K562 (cell line): ENCODE results near the gene DNAJB1. TPM values are rescaled to one million over a fixed set of nuclear protein-coding genes. Genes with fewer than 3 reads are reported as not detected.

ENCODE experiments used
- BCL6 ChIP-seq: fragments of 250-450 bp; sonication (Bioruptor Pico); IDR thresholded peaks from 2 replicates; pipeline ENCODE4 v1.4.0; 2020
- CXXC5 ChIP-seq: fragments of 250-450 bp; sonication (Bioruptor Pico); IDR thresholded peaks from 2 replicates; pipeline ENCODE4 v1.8.0; 2022; ENCODE audit warnings: inconsistent platforms, mild to moderate bottlenecking, moderate library complexity
- FOXM1 ChIP-seq, 2 experiments: fragments of 450-650 bp in 1 of 2; sonication (generic) in 1 of 2; formaldehyde crosslinking in 1 of 2; IDR thresholded peaks; 2 replicates each; pipeline versions ENCODE4 v1.6.1 to v1.9.0; 2017 to 2022; ENCODE audit warnings: low read depth in 2 of 2, mild to moderate bottlenecking in 2 of 2, missing genetic modification reagents in 1 of 2, moderate library complexity in 1 of 2
- GABPB1 ChIP-seq: sonication (generic); formaldehyde crosslinking; IDR thresholded peaks from 2 replicates; pipeline ENCODE4 v1.8.0; 2022; ENCODE audit warnings: mild to moderate bottlenecking, missing genetic modification reagents
- IRF2 ChIP-seq: sonication (generic); formaldehyde crosslinking; IDR thresholded peaks from 2 replicates; pipeline ENCODE4 v1.8.1; 2022; ENCODE audit warnings: mild to moderate bottlenecking, missing genetic modification reagents
- KDM4B ChIP-seq, 2 experiments: fragments of 450-650 bp in 1 of 2; sonication (generic) in 1 of 2; IDR thresholded peaks; 2 replicates each; pipeline ENCODE4 v1.6.1; 2016 to 2017; ENCODE audit warnings: borderline replicate concordance in 2 of 2, antibody characterized with exemption in 1 of 2, low read depth in 1 of 2, mild to moderate bottlenecking in 1 of 2
- MXI1 ChIP-seq: IDR thresholded peaks from 2 replicates; pipeline ENCODE4 v1.6.1; 2011; ENCODE audit warnings: low read depth, mild to moderate bottlenecking, improper control_type of control experiment, low read length
- NR2C2 ChIP-seq, 2 experiments: fragments of 200-800 bp in 1 of 2; sonication (Bioruptor generic) in 1 of 2; sonication (generic) in 1 of 2; formaldehyde crosslinking in 1 of 2; IDR thresholded peaks; 2 replicates each; pipeline versions ENCODE4 v1.6.1 to v1.8.0; 2016 to 2022; ENCODE audit warnings: mild to moderate bottlenecking in 1 of 2, missing compliant biosample characterization in 1 of 2, missing genetic modification characterization in 1 of 2, missing genetic modification reagents in 1 of 2
- NRF1 ChIP-seq, 2 experiments: fragments of 450-650 bp; IDR thresholded peaks in 1 of 2; conservative IDR thresholded peaks in 1 of 2; 2 replicates each; pipeline ENCODE4 v1.6.1; 2014; ENCODE audit warnings: mild to moderate bottlenecking in 2 of 2
- POLR2G ChIP-seq: fragments of 200-400 bp; formaldehyde crosslinking; IDR thresholded peaks from 2 replicates; pipeline ENCODE4 v1.6.1; 2017; ENCODE audit warnings: low read depth, mild to moderate bottlenecking, antibody characterized with exemption, low read length, moderate library complexity
- SMAD3 ChIP-seq: fragments of 450-650 bp; formaldehyde crosslinking; conservative IDR thresholded peaks from 2 replicates; pipeline ENCODE4 v1.4.0; 2020; ENCODE audit warnings: mild to moderate bottlenecking
- TBP ChIP-seq: optimal IDR thresholded peaks from 2 replicates; pipeline ENCODE3; 2011; ENCODE audit warnings: low read depth, low read length, improper control_type of control experiment
- TEAD1 ChIP-seq, 2 experiments: fragments of 450-650 bp in 1 of 2; sonication (generic) in 1 of 2; formaldehyde crosslinking; IDR thresholded peaks; 2 replicates each; pipeline versions ENCODE4 v1.4.0 to v1.8.0; 2020 to 2022; ENCODE audit warnings: mild to moderate bottlenecking in 2 of 2, missing genetic modification reagents in 1 of 2
- ZZZ3 ChIP-seq: fragments of 450-650 bp; IDR thresholded peaks from 2 replicates; pipeline ENCODE4 v1.6.1; 2016; ENCODE audit warnings: antibody characterized with exemption, mild to moderate bottlenecking, moderate library complexity
- polyA plus RNA-seq, 8 experiments: library from polyadenylated mRNA; depleted of rRNA in 4 of 8; stranded (reverse) in 5 of 8; unstranded in 3 of 8; fragments of >200 nt; fragmentation: Nextera tagmentation in 2 of 8; fragmentation: Illumina TruSeq in 1 of 8; extraction: Ambion mirVana in 2 of 8; extraction: Trizol in 1 of 8; gene quantifications; 2 replicates each; pipeline versions ENCODE4 v1.2.1 to v1.2.3, GENCODE V29; 2011 to 2014; ENCODE audit warnings: inconsistent platforms in 1 of 8, missing spikeins in 1 of 8
- total RNA-seq, 7 experiments: library from RNA; depleted of rRNA in 6 of 7; stranded (reverse); fragments of >200 nt in 6 of 7; fragmentation: Illumina TruSeq in 2 of 7; extraction: Trizol in 2 of 7; gene quantifications; 2 replicates each; pipeline versions ENCODE4 v1.2.1 to v1.2.3, GENCODE V29; 2011 to 2021; ENCODE audit warnings: low replicate concordance in 1 of 7
- TF ChIP-seq, protein P1 (sequence below): fragments of 250-450 bp; sonication (Bioruptor Pico); IDR thresholded peaks from 2 replicates; pipeline ENCODE4 v1.8.0; 2021; ENCODE audit warnings: moderate library complexity, mild to moderate bottlenecking, inconsistent platforms
- TF ChIP-seq, protein P2 (sequence below): fragments of 450-650 bp; IDR thresholded peaks from 2 replicates; pipeline ENCODE4 v1.6.1; 2016
- TF ChIP-seq, protein P3 (sequence below): fragments of 450-650 bp; formaldehyde crosslinking; IDR thresholded peaks from 2 replicates; pipeline ENCODE4 v1.4.0; 2022; ENCODE audit warnings: missing genetic modification characterization
- TF ChIP-seq, protein P4 (sequence below): IDR thresholded peaks from 2 replicates; pipeline ENCODE4 v1.6.1; 2016; ENCODE audit warnings: missing genetic modification characterization, missing compliant biosample characterization

The DNAJB1 gene
- total and polyA plus RNA-seq, 9 of the 15 experiments (the other 6 are each of a cell fraction or from before 2014, with no cell fraction given), result 13.2 to 113 (median 62.1) TPM

DNA sequence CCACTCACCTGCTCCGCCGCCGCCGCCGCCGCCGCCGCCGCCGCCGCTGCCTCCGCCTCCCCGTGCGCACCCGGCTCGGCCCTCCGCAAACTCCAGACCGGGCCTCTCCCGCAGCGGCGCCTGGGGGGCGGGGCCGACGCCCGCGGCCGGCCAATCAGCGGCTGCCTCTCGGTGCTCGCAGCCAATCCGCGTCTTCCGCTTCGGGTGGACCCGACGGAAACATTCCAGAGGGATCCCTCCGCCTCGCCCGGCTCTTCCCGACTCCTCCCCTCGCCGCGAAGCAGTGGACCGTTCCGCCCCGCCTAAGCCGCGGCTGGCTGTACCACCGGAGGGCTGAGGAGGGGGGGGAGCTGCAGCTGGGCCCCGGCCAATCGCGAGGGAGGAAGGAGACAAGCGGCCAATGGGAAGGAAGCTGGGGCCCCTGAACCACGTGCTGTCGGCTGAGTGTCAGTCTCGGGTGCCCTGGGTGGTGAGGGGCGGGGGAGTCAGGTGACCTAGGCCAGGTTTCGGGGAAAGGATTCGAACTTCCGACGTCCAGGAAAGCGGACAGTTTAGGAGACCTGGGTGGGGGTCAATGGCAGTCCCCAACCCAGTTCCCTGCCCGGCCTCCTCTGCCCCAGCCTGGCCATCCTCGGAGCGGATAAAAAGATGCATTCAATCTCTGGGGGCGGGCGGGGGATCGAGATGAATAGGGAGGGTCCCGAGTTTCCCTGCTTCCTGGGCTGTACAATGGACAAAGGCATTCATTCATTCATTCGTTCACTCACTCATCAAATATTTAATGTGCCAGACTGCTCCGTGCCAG is 22.0 kb downstream of the DNAJB1 start, which contains the start of gene GIPC1 (continued):
- TF ChIP-seq, protein P1, sequence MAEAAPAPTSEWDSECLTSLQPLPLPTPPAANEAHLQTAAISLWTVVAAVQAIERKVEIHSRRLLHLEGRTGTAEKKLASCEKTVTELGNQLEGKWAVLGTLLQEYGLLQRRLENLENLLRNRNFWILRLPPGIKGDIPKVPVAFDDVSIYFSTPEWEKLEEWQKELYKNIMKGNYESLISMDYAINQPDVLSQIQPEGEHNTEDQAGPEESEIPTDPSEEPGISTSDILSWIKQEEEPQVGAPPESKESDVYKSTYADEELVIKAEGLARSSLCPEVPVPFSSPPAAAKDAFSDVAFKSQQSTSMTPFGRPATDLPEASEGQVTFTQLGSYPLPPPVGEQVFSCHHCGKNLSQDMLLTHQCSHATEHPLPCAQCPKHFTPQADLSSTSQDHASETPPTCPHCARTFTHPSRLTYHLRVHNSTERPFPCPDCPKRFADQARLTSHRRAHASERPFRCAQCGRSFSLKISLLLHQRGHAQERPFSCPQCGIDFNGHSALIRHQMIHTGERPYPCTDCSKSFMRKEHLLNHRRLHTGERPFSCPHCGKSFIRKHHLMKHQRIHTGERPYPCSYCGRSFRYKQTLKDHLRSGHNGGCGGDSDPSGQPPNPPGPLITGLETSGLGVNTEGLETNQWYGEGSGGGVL (CRISPR knock-in tag), result no peak
- TF ChIP-seq, protein P2, sequence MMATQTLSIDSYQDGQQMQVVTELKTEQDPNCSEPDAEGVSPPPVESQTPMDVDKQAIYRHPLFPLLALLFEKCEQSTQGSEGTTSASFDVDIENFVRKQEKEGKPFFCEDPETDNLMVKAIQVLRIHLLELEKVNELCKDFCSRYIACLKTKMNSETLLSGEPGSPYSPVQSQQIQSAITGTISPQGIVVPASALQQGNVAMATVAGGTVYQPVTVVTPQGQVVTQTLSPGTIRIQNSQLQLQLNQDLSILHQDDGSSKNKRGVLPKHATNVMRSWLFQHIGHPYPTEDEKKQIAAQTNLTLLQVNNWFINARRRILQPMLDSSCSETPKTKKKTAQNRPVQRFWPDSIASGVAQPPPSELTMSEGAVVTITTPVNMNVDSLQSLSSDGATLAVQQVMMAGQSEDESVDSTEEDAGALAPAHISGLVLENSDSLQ, result peak; percentile 94
- peak; percentile 77 for TF ChIP-seq POLR2G
- TF ChIP-seq SMAD3 (CRISPR knock-in tag), result no peak
- TF ChIP-seq GABPB1 (CRISPR knock-in tag), result peak; percentile 79
- TF ChIP-seq TBP, result peak; percentile 32
- TF ChIP-seq NR2C2 (CRISPR knock-in tag; IDR thresholded peaks at IDR 0.05), result no peak
- peak; percentile 54; the same call in 1 of the 2 replicates for TF ChIP-seq NR2C2 (tag; IDR thresholded peaks at IDR 0.05)
- TF ChIP-seq MXI1, result 0 out of 2 replicates have a peak, but pooled peaks have one; percentile 11
- peak; percentile 94 for TF ChIP-seq CXXC5 (CRISPR knock-in tag)
- TF ChIP-seq, protein P3, sequence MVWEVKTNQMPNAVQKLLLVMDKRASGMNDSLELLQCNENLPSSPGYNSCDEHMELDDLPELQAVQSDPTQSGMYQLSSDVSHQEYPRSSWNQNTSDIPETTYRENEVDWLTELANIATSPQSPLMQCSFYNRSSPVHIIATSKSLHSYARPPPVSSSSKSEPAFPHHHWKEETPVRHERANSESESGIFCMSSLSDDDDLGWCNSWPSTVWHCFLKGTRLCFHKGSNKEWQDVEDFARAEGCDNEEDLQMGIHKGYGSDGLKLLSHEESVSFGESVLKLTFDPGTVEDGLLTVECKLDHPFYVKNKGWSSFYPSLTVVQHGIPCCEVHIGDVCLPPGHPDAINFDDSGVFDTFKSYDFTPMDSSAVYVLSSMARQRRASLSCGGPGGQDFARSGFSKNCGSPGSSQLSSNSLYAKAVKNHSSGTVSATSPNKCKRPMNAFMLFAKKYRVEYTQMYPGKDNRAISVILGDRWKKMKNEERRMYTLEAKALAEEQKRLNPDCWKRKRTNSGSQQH (CRISPR knock-in tag), result no peak
- peak; percentile 76 to 83; a peak in 3 of 4 replicates for TF ChIP-seq NRF1 (conservative IDR thresholded peaks at IDR 0.05 in 1 of 2, IDR thresholded peaks at IDR 0.05 in 1 of 2)
- peak in 1 of 2 experiments; percentile 45; a peak in 1 of 4 replicates for TF ChIP-seq KDM4B (IDR thresholded peaks at IDR 0.05; ENCODE audit: borderline replicate concordance in 2 of 2, low read depth in 1 of 2)
- no peak for TF ChIP-seq ZZZ3
- TF ChIP-seq FOXM1 (IDR thresholded peaks at IDR 0.05; ENCODE audit: low read depth), result peak; percentile 28; the same call in 1 of the 2 replicates
- no peak for TF ChIP-seq FOXM1 (CRISPR knock-in tag; IDR thresholded peaks at IDR 0.05; ENCODE audit: low read depth)
- TF ChIP-seq, protein P4, sequence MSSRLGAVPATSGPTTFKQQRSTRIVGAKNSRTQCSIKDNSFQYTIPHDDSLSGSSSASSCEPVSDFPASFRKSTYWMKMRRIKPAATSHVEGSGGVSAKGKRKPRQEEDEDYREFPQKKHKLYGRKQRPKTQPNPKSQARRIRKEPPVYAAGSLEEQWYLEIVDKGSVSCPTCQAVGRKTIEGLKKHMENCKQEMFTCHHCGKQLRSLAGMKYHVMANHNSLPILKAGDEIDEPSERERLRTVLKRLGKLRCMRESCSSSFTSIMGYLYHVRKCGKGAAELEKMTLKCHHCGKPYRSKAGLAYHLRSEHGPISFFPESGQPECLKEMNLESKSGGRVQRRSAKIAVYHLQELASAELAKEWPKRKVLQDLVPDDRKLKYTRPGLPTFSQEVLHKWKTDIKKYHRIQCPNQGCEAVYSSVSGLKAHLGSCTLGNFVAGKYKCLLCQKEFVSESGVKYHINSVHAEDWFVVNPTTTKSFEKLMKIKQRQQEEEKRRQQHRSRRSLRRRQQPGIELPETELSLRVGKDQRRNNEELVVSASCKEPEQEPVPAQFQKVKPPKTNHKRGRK, result no peak
- no peak for TF ChIP-seq IRF2 (CRISPR knock-in tag)
- no peak for TF ChIP-seq BCL6 (CRISPR knock-in tag)
- peak; percentile 85 to 99 for TF ChIP-seq TEAD1 (CRISPR knock-in tag; IDR thresholded peaks at IDR 0.05)
